ENCODE results near the gene C9orf43. TPM values are rescaled to one million over a fixed set of nuclear protein-coding genes. Genes with fewer than 3 reads are reported as not detected.

The C9orf43 gene
- total RNA-seq, 1 donor from 2014 or later = 0.45 TPM

DNA sequence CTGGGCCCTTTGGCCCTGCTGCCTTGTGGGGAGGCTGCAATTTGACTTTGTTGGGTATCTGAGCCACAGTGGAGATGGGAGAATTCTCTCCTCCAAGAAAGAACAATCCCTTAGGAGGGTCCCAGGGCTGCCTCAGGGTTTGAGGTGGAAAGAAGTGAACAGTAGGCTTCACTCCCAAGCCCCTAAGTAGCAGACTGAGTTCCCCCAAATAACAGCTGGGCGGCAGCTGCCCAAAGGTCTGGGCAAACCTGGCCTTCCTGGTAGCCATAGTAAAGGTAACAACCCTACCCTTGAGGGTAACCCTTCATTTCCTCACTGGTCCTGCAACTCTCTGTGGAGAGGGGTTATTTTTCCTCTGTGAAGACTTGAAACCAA, 53.7 kb downstream of the C9orf43 start:
- intact Hi-C loops (cut with micrococcal nuclease) = no loop called here

GRCh38 chr9:113465599-113466140, 55.1 kb downstream of the C9orf43 start:
- intact Hi-C loops (cut with micrococcal nuclease) = no loop called here

DNA sequence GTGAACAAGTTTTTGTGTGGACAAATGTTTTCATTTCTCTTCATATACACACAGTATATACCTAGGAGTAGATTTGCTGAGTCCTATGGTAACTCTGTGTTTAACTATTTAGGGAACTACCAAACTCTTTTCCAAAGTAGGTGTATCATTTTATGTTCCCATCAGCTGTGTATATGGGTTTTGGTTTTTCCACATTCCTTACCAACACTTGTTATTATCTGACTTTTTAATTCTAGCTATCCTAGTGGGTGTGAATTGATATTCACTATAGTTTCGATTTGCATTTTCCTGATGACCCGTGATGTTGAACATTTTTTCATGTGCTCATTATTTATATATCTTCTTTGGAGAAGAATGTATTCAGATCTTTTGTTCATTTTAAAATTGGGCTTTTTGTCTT, 56.6 kb downstream of the C9orf43 start:
- intact Hi-C loops (cut with micrococcal nuclease) = no loop called here

DNA sequence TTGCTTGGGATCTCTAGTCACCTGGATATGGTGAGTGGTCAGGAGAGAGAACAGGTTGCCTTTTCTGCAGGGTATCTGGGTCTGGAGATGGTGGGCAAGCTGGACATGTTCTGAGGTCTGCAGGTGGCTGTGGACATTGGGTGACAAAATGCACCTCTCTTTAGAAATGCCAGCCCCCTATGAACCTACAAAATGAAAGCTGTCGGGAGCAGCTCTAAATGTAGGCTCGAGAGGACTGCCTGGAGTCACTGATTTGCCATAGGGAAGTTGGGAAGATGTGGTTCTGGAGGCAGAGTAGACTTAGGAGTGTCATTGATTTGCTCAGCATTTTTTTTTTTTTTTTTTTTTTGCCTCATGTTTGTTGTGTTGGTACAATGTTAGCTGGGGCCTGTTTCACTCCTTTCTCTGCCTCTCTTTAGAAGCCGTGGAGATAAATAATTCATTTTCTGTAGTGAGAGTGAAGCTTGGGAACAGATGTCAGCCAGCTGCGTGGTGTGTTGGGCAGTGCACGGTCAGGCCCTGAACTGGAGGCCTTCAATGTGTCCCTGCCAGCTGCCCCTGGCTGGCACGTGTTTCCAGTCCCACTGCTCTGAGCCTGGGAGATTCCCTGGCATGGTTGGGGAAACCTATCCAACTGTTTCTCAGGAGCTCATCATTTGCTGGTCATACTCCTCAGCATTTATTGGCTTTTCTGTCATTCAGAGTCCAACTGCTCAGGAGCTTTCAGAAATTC, 58.3 kb downstream of the C9orf43 start:
- intact Hi-C loops (cut with micrococcal nuclease) = no loop called here

DNA sequence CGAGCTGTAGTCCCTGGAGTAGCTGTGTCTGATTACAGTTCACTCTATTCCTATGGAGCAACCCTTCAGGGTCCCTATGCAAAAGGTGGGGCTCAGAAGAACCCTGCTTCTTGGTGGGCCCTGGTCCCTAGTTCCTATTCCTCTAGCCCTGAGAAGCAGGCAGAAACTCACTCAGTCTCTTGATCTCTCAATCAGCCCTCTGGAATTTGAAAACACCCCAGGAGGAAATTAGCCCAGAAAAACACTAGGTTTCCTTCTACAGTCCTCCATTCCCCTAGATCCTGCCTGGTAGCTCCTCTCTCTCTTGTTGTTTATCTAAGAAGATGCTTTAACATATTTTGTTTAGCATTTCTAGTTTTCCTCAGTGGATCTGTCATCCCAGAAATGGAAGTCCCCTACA, 60.6 kb downstream of the C9orf43 start:
- intact Hi-C loops (cut with micrococcal nuclease) = no loop called here

DNA sequence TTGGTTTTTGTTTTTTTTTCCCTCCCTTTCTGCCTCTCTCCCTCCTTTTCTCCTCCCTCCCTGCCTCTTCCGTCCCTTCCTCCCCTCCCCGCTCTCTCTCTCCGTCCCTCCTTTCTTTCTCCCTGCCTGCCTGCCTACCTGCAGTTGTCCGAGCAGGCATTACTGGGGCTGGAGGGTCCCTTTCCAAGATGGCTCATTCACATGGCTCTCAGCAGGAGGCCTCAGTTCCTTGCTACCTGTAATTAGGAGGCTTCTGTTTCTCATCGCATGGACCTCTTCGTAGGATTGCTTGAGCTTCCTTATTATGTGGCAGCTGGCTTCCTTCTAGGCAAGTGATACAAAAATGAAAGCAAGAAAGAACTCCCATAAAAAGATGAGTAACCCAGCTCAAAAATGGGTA, 61.0 kb downstream of the C9orf43 start:
- intact Hi-C loops (cut with micrococcal nuclease) = no loop called here

DNA sequence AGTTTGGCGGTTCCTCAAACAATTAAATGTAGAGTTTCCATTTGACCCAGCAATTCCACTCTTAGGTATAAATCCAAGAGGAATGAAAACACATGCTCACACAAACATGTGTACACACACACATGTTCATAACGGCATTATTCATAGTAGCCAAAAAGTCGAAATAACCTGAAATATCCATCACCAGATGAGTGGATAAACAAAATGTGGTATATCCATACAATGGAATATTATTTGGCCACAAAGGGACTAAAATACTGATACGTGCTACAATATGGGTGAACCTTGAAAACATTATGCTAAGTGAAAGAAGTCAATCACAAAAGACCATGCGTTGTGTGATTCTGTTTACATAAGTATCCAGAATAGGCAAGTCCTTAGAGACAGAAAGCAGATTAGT, 61.7 kb downstream of the C9orf43 start:
- intact Hi-C loops (cut with micrococcal nuclease) = no loop called here

DNA sequence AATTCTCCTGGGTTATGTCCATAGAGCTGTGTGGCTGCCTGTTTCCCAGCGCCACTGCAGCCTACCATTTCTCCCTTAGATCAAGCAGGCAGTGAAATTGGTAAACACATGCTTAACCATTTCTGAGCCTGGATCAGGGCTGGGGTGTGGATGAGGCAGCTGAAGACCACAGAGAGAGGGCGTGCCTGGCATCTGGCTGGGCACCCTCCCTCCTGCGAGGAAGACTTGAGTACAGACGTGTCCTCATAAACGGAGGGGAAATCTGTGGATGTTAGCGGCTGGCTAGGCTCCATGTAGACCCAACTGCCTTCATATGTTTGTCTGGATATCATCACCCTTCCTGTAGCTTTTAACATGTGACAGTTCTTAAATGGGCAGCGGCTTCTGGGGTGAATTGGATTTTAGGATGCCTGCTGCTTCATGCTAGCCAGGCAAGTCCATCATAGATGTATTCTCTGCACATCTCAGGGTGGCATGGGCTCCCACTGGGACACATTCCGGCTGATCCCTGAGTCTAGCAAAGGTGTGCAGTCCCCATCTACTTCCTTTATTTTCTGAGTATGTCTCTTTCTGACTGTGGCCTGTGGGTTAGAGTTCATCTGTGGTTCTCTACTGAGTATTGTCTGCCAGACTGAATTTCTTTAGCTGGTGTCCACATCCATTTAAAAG, 63.9 kb downstream of the C9orf43 start:
- intact Hi-C loops (cut with micrococcal nuclease) = no loop called here

GRCh38 chr9:113475031-113475430, 64.5 kb downstream of the C9orf43 start:
- intact Hi-C loops (cut with micrococcal nuclease) = no loop called here

DNA sequence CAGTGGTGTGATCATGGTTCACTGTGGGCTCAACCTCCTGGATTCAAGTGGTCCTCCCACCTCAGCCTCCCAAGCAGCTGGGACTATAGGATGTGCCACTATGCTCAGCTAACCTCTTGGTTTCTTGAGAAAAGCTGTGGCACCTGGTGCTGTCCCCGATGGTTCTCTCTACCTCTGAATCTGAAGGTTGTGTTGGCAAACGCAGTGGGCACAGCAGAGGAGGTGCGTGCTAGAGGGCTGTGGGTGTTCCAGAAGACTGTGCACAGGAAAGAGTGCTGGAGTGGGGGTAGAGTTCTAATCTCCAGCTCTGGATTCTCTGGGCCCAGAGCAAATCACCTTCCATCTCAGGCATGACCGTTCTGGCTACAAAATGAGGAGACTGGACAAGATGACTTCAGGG, 65.4 kb downstream of the C9orf43 start:
- intact Hi-C loops (cut with micrococcal nuclease) = no loop called here

GRCh38 chr9:113476511-113476916, 66.0 kb downstream of the C9orf43 start:
- intact Hi-C loops (cut with micrococcal nuclease) = no loop called here

GRCh38 chr9:113477058-113477457, 66.5 kb downstream of the C9orf43 start:
- intact Hi-C loops (cut with micrococcal nuclease) = no loop called here

DNA sequence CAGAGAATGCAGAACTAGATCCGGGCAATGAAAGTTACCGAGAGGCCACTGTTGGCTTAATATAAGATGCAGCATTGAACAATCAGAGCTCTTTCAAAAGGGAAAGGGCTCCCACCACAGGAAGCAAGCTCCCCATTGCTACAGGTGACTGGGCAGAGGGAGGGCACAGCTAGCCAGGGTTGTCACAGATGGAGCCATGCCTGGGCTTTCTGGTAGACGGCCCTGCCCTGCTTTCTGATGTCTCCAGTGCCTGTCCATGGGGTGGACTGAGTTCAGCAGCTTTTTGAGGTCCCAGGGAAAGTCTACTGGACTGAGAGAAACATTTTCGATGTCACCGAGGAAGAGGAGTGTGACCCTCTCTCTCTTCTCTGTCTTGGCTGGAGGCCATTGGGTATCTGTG, 67.1 kb downstream of the C9orf43 start:
- intact Hi-C loops (cut with micrococcal nuclease) = no loop called here

GRCh38 chr9:113479174-113479621, 68.7 kb downstream of the C9orf43 start:
- intact Hi-C loops (cut with micrococcal nuclease) = no loop called here

Other genes starting within 250 kb of the C9orf43 start
- gene FKBP15, start 189.5 kb upstream of the C9orf43 start, total RNA-seq = 36.9 and 38.6 TPM in 2 replicates
- 8.8 and 10.0 TPM in 2 replicates for gene SLC31A1, start 189.2 kb upstream of the C9orf43 start, total RNA-seq
- 32.9 and 36.2 TPM in 2 replicates for gene CDC26, start 135.2 kb upstream of the C9orf43 start, total RNA-seq
- gene PRPF4, start 135.1 kb upstream of the C9orf43 start, total RNA-seq = 36.8 and 37.2 TPM in 2 replicates
- 0.45 TPM in 1 of 2 replicates, not detected in the other for gene RNF183, start 107.4 kb upstream of the C9orf43 start, total RNA-seq
- 0.93 and 1.5 TPM in 2 replicates for gene WDR31, start 70.5 kb upstream of the C9orf43 start, total RNA-seq
- 7.4 and 7.6 TPM in 2 replicates for gene BSPRY, start 61.2 kb upstream of the C9orf43 start, total RNA-seq
- 17.4 and 19.0 TPM in 2 replicates for gene HDHD3, start 33.8 kb upstream of the C9orf43 start, total RNA-seq
- gene ALAD, start 9.5 kb upstream of the C9orf43 start, total RNA-seq = 36.6 and 36.8 TPM in 2 replicates
- gene POLE3, start 72 bp upstream of the C9orf43 start, total RNA-seq = 85.0 and 86.4 TPM in 2 replicates
- 39.5 and 42.7 TPM in 2 replicates for gene RGS3, start 53.0 kb downstream of the C9orf43 start, total RNA-seq